ENCODE results near the gene SPIRE1. TPM values are rescaled to one million over a fixed set of nuclear protein-coding genes. Genes with fewer than 3 reads are reported as not detected.

SPIRE1 gene
- total and polyA plus RNA-seq, 2 of the 4 experiments (the other 2 are of a cell fraction), result 11.6 to 31.4 TPM

DNA sequence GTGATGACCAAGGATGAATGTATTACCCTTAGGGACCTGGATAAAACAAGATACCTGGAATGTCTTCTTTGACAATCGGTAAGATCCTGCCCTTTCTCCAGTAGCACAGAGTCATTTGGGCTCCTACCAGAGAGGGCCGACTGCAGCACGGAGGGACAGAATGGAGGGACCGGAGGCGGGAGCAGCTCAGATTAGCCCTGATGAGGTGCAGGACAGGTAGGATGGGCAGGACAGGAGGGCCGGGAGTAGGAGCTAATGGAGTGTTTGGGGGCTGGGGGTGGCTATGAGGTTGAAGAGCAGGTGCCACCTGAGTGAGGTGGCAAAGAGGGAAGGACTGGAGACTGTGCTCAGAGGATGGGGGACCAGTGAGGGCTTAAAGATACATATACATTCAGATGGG, 260.1 kb downstream of the SPIRE1 start:
- TF ChIP-seq ELK1 (IDR thresholded peaks at IDR 0.05; ENCODE audit: borderline replicate concordance, low read depth, low read length), result no peak
- TF ChIP-seq FOS (IDR thresholded peaks at IDR 0.05; ENCODE audit: low read depth, low read length), result no peak
- no peak for TF ChIP-seq RAD21 (IDR thresholded peaks at IDR 0.05; ENCODE audit: low read length)
- no peak for TF ChIP-seq RCOR1 (IDR thresholded peaks at IDR 0.05; ENCODE audit: insufficient replicate concordance, low read length)
- TF ChIP-seq NFE2L2 (IDR thresholded peaks at IDR 0.05; ENCODE audit: low read depth, low read length), result no peak
- TF ChIP-seq BHLHE40 (IDR thresholded peaks at IDR 0.05; ENCODE audit: low read depth, low read length), result no peak
- TF ChIP-seq POLR2A (IDR thresholded peaks at IDR 0.05; ENCODE audit: low read depth, low read length), result no peak
- Histone ChIP-seq H2BK5ac (ENCODE audit: low read depth, low read length, poor library complexity, severe bottlenecking) (no peak overlapping the region), H3K36me3 (ENCODE audit: control insufficient read depth, insufficient read depth, low read length) (no peaks in the 10 kb centered on the region), H3K9ac (ENCODE audit: low read depth, low read length) (no peak overlapping the region), H3K23ac (ENCODE audit: low read depth, low read length) (no peak overlapping the region), H2BK15ac (ENCODE audit: low read depth, low read length) (no peak overlapping the region), H3K4ac (ENCODE audit: low read depth, low read length) (no peak overlapping the region), H4K8ac (ENCODE audit: low read depth in 2 of 2, low read length in 2 of 2) (no peak overlapping the region), H3K79me1 (ENCODE audit: low read depth in 1 of 2, low read length in 2 of 2) (no peaks in the 10 kb centered on the region), H3K4me2 (ENCODE audit: low read depth, low read length) (no peak overlapping the region), H4K91ac (ENCODE audit: insufficient read depth, low read depth, low read length) (no peak overlapping the region), H2AFZ (replicated peaks; ENCODE audit: low read length, poor library complexity) (no peak overlapping the region), H4K20me1 (ENCODE audit: insufficient read depth, low read length) (no peaks in the 10 kb centered on the region), H2AK5ac (ENCODE audit: low read depth, low read length) (no peak overlapping the region), H3K4me3 (ENCODE audit: insufficient read depth, low read depth, low read length) (no peak overlapping the region), H2AK9ac (replicated peaks; ENCODE audit: low read depth, low read length, poor library complexity) (no peak overlapping the region), H3K9me3 (ENCODE audit: control insufficient read depth, insufficient read depth, low read length) (no peaks in the 10 kb centered on the region), H3K14ac (replicated peaks; ENCODE audit: low read depth, low read length) (no peak overlapping the region), H3K9me1 (ENCODE audit: insufficient read depth, low read length) (no peaks in the 10 kb centered on the region), H3K27me3 (ENCODE audit: control insufficient read depth, insufficient read depth, low read length) (peaks cover 3% of the 10 kb centered on the region; the same call in 1 of the 2 replicates), H3K56ac (ENCODE audit: extremely low read depth, insufficient read depth, low read length) (no peak overlapping the region), H3K4me1 (ENCODE audit: control insufficient read depth, insufficient read depth, low read length) (no peaks in the 10 kb centered on the region), H3K18ac (ENCODE audit: low read depth, low read length) (no peak overlapping the region), H4K5ac (ENCODE audit: low read depth, low read length) (no peak overlapping the region), H2BK120ac (ENCODE audit: low read depth, low read length) (no peak overlapping the region), H3K27ac (ENCODE audit: insufficient read depth, low read length) (no peak overlapping the region), H2BK20ac (ENCODE audit: low read depth, low read length) (no peak overlapping the region)
- in situ Hi-C loops (cut with MboI; ENCODE audit: low sequenced_read_pairs), result loop anchor here (5.0 kb wide), 1 partner anchor 135 kb away; no protein-coding TSS in a partner anchor
- intact Hi-C loops (cut with micrococcal nuclease), result no loop called here
- BruUV-seq (replicated peaks), result no TSS peak
- dilution Hi-C loops (cut with HindIII; ENCODE audit: low sequenced_read_pairs, unreplicated experiment), result no loop called here
- WGBS, 2 experiments (ENCODE audit: extremely low coverage in 2 of 2, insufficient read length in 1 of 2), result 89% methylated on average over 1 of the region's 6 CpGs; no CpG with 5 or more reads in 1 of the 2 experiments
- POLR2A ChIA-PET (ENCODE audit: unreplicated experiment), result no interaction called here
- ATAC-seq (ENCODE audit: low read depth) (no peak), DNase-seq (no peak)
- CTCF ChIA-PET, result no interaction called here

Measured in IMR-90 (cell line).